ENCODE data around the gene MRPL42.

DNA sequence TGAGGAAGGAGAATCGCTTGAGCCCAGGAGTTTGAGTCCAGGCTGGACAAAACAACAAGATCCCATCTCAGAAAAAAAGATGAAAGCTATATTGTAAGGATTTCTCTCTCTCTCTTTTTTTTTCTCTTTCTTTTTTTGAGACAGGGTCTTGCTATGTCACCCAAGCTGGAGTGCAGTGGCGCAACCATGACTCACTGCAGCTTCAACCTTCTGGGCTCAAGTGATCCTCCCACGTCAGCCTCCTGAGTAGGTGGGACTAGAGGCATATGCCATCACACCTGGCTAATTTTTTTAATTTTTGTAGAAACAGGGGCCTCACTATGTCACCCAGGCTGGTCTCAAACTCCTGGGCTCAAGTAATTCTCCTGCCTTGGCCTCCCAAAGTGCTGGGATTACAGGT, 5.8 kb upstream of the MRPL42 start:
- TF ChIP-seq TAF1 (IDR thresholded peaks at IDR 0.05; ENCODE audit: borderline replicate concordance, insufficient read depth, low read length): no peak
- TF ChIP-seq, protein P1, sequence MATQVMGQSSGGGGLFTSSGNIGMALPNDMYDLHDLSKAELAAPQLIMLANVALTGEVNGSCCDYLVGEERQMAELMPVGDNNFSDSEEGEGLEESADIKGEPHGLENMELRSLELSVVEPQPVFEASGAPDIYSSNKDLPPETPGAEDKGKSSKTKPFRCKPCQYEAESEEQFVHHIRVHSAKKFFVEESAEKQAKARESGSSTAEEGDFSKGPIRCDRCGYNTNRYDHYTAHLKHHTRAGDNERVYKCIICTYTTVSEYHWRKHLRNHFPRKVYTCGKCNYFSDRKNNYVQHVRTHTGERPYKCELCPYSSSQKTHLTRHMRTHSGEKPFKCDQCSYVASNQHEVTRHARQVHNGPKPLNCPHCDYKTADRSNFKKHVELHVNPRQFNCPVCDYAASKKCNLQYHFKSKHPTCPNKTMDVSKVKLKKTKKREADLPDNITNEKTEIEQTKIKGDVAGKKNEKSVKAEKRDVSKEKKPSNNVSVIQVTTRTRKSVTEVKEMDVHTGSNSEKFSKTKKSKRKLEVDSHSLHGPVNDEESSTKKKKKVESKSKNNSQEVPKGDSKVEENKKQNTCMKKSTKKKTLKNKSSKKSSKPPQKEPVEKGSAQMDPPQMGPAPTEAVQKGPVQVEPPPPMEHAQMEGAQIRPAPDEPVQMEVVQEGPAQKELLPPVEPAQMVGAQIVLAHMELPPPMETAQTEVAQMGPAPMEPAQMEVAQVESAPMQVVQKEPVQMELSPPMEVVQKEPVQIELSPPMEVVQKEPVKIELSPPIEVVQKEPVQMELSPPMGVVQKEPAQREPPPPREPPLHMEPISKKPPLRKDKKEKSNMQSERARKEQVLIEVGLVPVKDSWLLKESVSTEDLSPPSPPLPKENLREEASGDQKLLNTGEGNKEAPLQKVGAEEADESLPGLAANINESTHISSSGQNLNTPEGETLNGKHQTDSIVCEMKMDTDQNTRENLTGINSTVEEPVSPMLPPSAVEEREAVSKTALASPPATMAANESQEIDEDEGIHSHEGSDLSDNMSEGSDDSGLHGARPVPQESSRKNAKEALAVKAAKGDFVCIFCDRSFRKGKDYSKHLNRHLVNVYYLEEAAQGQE (IDR thresholded peaks at IDR 0.05; ENCODE audit: insufficient read depth in 1 of 2, low read depth in 2 of 2, low read length in 2 of 2): no peak
- no peak for TF ChIP-seq POLR2AphosphoS5 (IDR thresholded peaks at IDR 0.05; ENCODE audit: low read depth, low read length)
- TF ChIP-seq FOXP2 (optimal IDR thresholded peaks at IDR 0.05; ENCODE audit: borderline replicate concordance, extremely low read depth, extremely low read length, insufficient read depth): no peak
- TF ChIP-seq SIN3A (IDR thresholded peaks at IDR 0.05; ENCODE audit: borderline replicate concordance, insufficient read depth, low read length): no peak

Data from PFSK-1 (cell line).